Forelimb muscle (tissue), 1 donor: ENCODE measurements around the gene SYNE4. TPM values are rescaled to one million over a fixed set of nuclear protein-coding genes. Genes with fewer than 3 reads are reported as not detected.

Source experiments
- DNase-seq: peaks from one replicate; pipeline ENCODE4 v3.0.0-alpha.2; 2013; ENCODE audit warnings: low read depth
- polyA plus RNA-seq: library from polyadenylated mRNA; unstranded; fragments of 120-200 nt; gene quantifications from one replicate; pipeline ENCODE4 v1.2.1, GENCODE V29; 2013; ENCODE audit not compliant: insufficient read length

SYNE4 gene
- polyA plus RNA-seq, 1 donor = 0.59 TPM

DNA sequence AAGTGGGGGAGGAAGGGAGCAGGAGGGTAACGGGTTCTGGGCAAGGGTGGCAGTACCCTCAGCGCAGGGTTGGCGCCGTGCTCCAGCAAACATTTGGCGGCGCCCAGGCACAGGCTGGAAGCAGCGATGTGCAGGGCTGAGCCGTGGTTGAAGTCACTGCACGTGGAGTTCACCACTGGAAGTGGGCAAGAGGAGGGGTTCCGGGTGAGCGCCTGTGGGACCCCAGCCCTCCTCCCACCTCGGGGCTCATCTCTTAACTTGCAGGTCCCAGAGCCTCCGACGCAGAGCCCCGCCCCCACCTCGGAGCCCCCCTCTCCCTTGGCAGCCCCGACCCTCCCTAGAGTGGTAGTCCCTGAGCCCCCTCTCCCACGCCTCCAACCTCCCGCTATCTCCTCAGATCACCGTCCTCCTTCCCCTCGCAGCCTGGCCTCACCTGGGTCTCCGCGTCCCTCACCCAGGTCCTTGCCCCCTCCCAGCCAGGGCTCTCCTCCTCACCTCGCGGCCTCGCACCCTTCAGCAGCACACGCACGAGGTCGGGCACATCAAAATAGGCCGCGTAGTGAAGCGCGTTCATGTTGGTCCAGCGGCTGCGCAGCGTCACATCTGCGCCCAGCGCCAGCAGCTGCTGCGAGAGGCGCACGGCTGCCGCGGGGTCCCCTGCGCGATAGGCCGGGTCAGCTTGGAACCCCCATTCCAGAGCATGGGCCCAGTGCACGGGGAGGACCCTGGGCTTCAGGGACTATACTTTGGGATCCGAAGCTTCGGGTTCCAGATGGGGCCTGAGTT is 17.7 kb upstream of the SYNE4 start:
- DNase-seq = no peak

DNA sequence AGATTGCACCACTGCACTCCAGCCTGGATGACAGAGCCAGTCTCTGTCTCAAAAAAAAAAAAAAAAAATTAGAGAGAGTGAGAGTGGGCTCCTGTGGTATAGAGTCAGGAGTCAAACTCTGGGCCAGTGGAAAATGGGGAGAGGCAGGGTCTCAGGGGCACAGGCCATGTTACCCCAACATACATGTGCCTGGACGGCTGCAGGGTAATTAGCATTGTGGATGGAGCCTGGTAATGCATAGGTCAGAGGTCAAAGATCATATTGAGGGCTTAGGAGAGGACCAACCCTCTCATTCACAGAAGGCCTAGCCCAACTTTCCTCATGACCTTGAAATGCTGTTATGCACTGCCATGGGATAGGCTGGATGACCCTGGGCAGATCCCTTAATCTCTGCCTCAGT is 16.9 kb upstream of the SYNE4 start:
- DNase-seq = no peak

DNA sequence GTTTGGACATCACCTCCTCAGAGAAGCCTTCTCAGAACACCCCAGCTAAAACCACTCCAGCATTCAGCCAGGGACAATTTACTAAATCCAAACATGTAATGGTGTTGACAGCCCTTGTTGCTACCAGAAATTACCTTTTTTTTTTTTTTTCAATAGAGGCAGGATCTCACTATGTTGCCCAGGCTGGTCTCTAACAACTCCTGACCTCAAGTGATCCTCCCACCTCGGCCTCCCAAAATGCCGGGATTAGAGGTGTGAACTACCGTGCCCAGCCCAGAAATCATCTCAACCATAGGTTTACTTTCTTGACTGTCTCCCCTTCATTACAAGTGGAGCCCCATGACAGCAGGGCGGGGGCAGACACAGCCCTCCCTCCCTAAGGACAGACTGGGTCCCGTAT is 14.8 kb upstream of the SYNE4 start:
- no peak for DNase-seq

DNA sequence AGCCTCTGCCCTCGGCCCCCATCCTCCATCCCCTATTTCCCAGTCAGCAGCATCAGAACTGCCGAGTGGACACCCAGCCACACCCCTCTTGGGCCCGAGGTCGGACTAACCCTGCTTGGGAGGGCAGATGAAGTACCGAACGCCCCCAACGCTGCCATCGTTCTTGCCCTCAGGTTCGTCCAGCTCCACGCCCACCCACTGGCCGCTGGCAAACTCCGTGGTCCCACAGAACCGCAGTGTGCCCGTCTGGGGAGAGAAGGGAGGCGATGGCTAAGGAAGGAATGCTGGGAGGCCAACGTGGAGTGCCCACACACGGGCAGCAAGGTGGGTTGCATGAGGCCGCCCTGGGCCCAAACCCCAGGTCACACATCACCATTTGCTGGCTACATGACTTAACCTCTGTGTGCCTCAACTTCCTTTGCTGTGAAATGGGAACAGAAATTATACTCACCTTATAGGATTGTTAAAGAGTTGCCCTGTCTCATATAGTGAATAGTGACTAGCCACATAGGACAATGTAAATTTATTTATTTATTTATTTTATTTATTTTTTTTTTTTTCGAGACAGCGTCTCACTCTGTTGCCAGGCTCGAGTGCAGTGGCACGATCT is 10.6 kb upstream of the SYNE4 start:
- no peak for DNase-seq

DNA sequence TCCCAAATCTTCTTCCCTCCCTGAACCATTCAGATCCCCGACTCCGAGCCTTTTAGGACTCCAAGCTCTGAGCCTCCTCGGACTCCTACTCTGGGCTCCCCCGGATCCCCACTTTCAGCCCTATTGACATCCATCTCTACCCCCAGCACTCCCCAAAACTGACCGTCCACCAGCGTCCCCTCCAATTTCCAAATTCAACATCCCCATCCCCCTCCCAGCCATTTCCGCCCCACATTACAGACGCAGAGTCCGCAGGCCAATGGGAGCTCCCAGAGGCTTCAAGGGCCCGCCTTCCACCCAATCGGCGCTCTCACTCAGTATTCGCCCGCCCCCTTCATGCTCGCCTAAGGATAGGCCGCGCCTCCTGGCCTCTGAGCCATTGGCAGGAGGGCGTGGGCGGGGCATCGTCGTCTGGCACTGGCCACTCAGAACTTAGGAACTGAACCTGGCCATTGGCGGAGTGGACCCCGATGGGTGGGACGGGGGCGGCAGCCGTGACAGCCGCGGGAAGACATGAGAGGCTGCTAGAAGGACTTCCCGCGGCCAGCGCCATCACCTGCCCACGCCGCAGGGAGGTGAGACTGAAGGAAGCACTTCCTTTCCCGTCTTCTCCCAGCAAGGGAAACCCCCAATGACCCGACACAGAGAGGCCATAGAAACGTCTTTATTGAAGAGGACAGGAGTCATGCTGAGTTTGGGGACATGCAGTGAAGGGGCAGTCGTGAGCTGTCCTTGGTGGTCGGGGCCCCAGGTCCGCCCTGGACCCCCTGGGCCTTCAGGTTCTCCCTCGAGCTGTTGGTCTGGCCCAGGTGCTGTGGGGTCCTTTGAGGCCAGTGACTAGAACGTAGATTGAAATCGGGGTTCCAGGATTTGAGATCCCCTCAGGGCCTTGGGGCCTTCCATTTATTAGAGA is 5.7 kb upstream of the SYNE4 start, which contains the start of gene ALKBH6:
ALKBH6 (minus strand) TSS at position 202 of the 913 bp plus-strand sequence. CDS start 816 bp downstream, outside the sequence.
- peak; percentile 93 for DNase-seq

DNA sequence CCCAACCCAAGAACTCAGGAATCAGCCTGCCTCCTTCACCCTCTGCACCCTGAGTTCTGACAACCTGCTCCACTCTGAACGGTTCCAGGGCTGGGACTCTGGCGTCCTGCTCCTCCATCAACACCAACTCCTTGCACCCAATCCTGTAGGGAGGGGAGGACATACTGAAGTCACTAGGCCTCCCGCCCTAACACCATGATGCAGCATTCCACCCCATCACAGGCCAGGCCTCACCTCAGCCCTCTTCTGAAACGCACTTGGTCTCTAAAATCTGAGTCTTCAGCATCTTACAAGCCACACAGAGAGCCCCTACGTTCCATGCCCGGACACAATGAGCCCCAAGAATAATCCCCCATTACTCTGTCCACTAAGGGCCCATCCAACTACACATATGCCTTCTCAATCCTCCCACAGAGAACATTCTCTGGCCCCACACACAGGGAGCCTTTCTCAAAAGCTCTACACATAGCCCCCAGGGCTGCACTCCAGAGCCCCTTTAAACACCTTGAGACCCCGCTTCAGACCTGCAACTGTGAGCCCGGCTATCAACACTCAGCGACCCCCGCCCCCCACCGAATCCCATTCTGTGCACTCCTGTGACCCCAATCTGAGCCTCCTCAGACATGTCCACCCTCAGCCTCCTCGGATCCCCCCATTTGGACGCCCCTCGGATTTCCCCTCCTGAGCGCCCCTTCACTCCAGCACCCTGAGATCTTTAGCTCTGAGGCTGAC is 4.8 kb upstream of the SYNE4 start:
- no peak for DNase-seq

DNA sequence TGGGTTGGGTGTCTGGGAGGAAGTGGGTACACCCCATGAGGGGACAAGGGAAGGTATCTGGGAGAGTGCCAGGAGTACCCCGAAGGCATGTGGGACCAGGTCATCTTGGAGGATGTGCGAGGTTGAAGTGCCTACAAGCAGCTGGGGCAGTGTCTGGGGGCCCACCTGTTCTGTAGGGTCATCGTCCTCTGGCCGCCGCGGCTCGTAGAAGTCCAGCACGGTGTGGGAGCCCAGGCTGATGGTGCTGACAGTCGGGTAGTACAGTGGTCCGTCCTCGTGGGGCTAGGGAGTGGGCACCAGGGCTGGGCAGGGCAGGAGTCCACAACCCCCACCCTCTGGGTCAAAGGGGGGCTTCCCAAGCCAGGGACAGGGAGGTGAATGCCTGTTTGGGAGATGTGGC is 1.8 kb upstream of the SYNE4 start:
- DNase-seq = no peak

DNA sequence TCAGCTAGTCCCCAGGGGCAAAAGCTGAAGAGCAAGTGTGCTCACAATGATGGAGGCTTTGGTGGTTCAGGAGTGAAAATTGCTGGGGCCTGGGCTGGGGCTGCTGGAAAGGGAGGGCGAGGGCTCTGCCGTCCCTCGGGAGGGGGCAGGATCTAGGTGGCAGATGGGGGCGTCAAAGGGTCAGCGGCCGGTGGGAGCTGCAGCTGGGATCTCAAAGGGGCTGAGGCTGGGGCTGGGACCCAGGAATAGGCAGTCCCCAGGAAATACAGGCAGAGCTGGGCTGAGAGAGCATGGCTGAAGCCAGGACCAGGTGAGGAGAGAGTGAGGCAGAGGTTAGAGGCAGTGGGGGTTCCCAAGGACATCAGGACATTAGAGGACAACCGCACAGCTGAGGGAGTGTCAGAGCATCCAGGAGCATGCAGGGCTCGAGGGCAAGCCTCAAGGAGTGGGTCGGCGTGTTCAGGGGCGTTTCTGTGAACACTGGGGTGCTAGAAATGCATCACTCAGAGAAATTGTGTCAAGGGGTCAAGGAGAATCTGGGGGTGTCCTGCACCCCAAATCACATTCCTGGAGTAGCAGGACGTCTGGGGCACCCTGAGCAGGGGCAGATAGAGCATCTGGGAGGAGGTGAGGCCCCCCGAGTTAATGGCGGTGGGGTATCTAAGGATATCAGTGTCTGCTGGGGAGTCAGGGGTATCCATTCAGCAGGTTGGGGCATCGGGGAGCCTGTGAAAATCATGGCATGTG is 1.2 kb upstream of the SYNE4 start:
- no peak for DNase-seq

DNA sequence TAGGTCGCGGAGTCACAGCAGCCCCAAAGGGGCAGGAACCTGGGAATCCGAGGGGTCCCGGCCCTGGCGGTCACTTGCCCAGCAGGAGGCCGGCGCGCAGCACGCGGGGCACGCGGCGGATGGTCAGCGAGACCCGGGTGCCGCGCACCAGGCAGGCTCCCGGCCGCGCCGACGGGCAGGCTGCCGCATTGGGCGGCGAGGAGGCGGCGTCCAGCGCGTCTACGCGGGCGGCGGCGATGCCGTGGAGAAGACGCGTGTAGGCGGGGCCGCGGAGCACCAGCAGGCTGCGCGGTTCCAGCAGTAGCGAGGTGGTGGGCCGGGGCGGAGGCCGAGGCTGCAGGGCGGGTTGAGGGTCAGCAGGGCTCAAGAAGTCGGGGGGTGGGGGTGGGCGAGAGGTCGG is 607 bp upstream of the SYNE4 start:
- DNase-seq = no peak

DNA sequence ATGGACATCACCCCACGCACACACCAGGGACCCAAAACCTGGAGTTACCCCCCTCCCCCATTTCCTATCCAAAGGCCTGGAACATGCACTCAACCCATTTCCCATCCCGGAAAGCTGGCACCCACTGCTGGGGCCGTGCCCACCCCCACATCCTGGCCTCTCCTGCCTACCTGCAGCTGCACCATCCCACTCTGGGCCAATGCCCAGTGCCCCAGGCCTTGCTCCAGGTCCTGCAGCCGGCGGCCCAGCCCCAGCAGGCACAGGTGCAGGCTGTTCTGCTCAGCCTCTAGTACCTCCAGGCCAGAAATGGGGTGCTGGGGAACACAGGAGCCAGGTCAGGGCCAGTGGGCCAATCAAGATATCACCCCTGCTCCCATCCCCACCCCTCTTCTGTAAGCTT is 1.7 kb downstream of the SYNE4 start:
- no peak for DNase-seq

DNA sequence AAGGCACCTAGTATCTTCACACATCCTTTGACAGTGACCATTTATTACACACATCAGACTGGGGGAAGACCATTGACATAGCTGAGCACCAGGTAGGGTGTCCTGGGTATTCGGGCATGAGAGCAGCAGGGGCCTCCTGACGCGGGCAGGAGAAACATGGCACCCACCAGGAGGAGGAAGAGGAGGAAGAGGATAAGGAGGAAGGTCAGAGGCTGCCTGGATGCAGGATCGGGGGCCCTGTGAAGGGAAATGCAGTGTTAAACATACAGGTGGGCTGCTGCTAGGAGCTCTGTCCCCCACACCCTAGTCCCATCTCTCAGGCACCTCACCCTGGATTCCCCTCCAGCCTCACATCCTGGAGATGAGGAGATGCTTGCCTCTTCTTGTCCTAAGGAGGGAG is 5.3 kb downstream of the SYNE4 start:
- DNase-seq = no peak

DNA sequence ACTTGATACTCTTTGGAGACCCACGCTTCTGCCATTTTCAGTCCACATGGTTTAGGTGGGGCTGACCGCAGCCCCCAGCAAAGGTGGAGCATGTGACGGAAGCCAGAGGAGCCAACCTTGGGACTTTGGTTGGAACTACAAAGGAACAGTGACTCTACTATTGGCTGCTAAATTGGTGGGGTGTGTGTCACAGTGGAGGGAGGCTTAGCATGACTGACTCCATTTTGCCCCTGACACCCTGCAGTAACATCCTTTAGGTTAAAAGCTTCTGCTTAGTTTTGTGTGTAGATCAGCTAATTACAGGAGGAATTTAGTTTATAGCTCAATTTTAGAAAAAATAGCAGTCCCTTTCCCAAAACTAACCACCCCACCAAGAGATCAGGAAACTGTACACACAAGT is 7.0 kb downstream of the SYNE4 start:
- DNase-seq = no peak

DNA sequence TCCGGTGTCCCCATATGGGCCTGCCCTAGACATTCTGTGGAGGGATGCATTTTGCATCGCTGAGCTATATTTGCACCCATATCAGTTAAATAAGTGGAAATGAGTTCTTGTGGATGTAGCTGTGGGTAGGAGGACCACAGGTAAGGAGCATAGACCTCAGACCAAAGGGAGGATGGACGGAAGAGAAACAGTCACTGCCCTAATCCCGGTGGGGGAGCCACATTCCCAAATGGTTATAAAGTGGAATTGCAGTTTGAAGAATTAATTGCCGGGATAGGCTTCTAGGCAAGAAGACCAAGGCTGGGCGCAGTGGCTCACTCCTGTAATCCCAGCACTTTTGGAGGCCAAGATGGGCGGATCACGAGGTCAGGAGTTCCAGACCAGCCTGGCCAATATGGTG is 11.8 kb downstream of the SYNE4 start:
- no peak for DNase-seq

DNA sequence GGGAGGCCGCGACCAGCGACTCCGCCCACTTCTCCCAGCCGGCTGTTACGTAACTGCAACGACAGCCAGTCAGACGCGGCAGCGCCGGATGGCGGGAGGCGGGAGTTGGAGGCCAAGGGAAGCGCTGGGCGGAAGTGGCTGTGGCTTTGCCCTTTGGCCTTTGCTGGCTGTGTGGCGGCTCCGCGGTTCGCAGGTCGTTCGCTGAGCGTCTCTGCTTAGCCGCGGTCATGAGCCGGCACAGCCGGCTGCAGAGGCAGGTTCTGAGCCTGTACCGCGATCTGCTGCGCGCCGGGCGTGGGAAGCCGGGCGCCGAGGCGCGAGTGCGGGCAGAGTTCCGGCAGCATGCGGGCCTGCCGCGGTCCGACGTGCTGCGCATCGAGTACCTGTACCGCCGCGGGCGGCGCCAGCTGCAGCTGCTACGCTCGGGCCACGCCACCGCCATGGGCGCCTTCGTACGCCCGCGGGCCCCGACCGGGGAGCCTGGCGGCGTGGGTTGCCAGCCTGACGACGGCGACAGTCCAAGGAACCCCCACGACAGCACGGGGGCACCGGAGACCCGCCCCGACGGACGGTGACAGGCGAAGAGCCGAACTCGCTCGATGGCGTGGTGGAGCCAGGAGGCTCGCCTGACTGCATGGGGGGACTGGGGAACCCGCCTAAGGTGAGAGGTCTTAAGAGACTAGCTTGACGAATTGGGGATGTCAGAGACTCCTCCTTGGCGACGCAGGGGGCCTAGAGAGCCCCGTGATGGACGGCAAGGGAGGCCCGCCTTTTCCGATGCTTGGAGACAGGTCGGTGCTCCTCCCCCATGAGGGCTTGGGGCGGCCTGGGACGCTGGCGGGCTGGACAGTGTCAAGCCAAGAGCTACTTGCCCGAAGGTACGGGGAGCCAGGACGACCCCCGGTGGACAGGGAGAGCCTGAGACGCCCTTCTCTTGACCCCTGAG is 13.3 kb downstream of the SYNE4 start, which contains the start of gene SDHAF1:
SDHAF1 (plus strand) TSS at position 141 of the 946 bp plus-strand sequence; CDS start at position 228, 87 bp downstream.
- DNase-seq = peak; percentile 87

DNA sequence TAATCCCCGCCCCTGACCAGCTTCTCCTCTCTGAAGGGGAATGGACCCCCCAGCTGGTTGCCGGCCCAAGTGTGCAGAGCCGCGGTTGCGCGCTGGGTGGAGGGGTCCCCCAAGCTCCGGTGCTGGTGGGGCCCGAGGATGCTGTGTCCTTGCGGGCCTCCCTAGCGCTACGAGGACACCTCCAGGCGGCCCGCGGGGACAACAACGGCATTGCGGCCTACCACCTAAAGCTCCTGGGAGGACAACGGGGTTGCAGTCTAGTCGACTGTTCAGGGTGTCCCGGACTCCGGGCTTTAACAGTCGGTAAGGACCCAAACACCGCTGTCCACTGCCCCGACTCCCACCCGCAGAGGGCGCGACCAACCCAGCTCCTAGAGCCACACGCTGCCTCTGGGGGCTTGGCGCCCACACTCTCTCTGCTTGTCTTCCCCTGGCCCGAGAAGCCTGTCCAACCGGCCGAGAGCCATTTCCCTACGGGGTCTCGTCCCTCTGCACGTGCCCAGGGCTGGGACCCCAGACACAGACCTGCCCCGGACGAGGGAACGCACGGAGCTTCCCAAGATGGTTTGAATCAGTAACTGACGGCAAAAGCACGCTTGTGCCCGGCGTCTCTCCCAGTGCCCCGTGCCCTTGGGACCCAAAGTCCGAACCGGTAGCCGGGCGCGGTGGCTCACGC is 14.6 kb downstream of the SYNE4 start:
- no peak for DNase-seq

DNA sequence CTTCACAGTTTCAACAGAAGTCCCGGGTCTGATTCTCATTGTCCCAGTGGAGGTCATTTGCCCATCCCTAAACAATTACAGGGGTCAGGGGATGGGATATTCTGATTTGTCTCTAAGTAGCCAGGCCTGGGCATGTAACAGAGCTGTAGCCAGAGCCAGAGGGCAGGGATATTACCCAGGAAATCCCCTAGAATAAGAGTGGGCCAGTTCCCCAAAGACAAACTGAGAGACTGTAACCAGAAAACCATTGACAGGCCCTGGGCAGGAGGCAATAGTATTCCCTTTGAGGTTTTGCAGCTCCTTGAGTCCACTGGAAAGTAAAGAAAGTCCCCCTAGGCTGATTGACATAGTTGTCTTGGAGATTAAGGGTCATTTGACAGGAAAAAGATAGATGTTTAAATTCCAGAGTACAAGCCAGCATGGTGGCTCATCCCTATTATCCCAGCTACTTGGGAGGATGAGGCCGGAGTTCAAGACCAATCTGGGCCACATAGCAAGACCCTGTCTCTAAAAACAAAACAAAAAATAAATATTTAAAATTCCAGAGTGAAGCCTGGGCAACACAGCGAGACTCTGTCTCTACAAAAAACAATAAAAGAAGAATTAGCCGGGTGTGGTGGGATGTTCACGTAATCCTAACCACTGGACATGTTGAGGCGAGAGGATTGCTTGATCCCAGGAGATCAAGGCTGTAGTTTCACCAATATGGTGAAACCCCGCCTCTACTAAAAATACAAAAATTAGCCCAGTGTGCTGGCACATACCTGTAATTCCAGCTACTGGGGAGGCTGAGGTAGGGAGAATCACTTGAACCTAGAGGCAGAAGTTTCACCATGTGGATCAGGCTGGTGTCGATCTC is 15.5 kb downstream of the SYNE4 start:
- no peak for DNase-seq

DNA sequence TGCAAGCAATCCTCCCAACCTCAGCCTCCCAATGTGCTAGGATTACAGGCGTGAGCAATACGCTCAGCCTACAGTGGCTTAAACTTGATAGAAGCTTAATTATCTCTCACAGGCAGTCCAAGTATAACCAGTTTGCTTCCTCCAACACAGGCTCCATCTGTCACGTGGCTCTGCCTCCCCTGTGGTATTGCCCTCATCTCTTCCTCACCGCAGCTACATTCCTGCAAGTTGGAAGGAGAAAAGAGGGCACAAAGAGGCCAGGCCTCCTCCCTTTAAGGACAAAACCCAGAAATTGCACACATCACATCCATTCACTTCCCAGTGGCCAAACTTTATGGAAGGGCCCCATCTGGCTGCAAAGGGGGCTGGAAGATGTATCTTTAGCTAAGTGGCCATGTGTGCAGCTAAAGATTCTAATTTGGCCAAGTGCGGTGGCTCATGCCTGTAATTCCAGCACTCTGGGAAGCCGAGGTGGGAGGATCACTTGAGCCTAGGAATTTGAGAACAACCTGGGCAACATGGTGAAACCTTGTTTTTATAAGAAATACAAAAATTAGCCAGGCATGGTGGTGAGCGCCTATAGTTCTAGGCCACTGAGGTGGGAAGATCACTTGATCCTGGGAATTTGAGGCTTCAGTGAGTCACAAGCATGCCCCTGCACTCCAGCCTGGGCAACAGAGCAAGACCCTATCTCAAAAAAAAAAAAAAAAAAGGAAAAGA is 16.7 kb downstream of the SYNE4 start:
- DNase-seq = no peak
